ENCODE data around the gene PRR35. TPM values are rescaled to one million over a fixed set of nuclear protein-coding genes. Genes with fewer than 3 reads are reported as not detected.

The PRR35 gene
- total and polyA plus RNA-seq, 2 donors (not counting 3 experiments of a cell fraction or from before 2014, with no cell fraction given) = not detected

DNA sequence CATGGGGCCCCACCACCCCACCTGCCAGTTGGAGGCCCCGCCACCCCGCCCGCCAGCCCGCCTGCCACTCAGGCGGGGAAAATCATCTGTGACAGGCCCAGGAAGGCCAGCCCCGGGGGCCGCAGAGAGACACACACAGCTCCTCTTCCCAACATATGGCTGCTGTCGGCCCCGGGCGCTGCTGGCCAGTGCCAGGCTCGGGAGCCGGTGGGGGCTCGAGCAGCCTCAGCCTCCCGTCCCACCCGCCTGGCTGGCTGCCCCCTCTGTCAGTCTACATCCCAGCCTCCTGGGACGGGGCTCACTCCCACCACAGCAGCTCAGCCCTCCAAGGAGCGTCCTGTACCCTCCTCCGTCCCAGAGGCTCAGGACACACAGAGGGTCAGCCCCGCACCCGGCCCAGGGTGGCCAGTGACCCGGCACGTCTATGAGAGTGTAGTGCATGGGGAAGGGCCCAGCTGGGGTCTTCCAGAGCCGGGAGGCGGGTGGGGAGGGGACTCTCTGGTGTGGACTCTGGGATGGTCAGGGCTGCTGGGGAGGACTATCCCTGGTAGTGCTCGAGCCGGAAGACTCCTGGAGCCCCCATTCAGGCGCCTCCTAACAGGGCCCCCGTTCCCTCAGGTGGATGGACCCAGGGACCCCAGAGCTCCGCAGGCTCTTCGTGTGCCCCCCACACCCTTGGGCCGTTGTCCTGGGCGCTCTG, 3.6 kb upstream of the PRR35 start:
- TF ChIP-seq EZH2 (IDR thresholded peaks at IDR 0.05; ENCODE audit: borderline replicate concordance, low read depth, low read length, severe bottlenecking) (no peak), GATA2 (IDR thresholded peaks at IDR 0.05; ENCODE audit: insufficient read depth, insufficient read length, low read depth, low read length) (no peak), CTCF (IDR thresholded peaks at IDR 0.05; ENCODE audit: extremely low read depth in 1 of 2, insufficient read depth in 1 of 2, low read depth in 1 of 2, low read length in 2 of 2) (no peak), POLR2A (IDR thresholded peaks at IDR 0.05; ENCODE audit: low read depth, low read length) (no peak), FOS (IDR thresholded peaks at IDR 0.05; ENCODE audit: borderline replicate concordance, insufficient read depth, low read length) (no peak), JUN (IDR thresholded peaks at IDR 0.05; ENCODE audit: borderline replicate concordance, insufficient read depth, insufficient read length, low read depth) (no peak), MYC (IDR thresholded peaks at IDR 0.05; ENCODE audit: low read depth, low read length) (no peak), POLR2AphosphoS5 (IDR thresholded peaks at IDR 0.05; ENCODE audit: insufficient read depth, low read depth, low read length) (no peak)
- TF ChIP-seq, protein P1, sequence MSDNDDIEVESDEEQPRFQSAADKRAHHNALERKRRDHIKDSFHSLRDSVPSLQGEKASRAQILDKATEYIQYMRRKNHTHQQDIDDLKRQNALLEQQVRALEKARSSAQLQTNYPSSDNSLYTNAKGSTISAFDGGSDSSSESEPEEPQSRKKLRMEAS (IDR thresholded peaks at IDR 0.05; ENCODE audit: insufficient read depth, insufficient read length) = no peak
- intact Hi-C loops (cut with micrococcal nuclease) = no loop called here

More for the DNA sequence above, 3.6 kb upstream of the PRR35 start:
- Histone ChIP-seq H3K4me2 (ENCODE audit: insufficient read depth, low read length) (no peak overlapping the region), H3K36me3 (ENCODE audit: control insufficient read depth in 2 of 2, extremely low read depth in 1 of 2, insufficient read depth in 2 of 2, low read length in 2 of 2) (peaks cover 0 to 2% of the 10 kb centered on the region in 2 experiments), H3K9me1 (replicated peaks; ENCODE audit: control insufficient read depth, extremely low read depth, insufficient read depth, low read length) (no peaks in the 10 kb centered on the region), H2AFZ (ENCODE audit: low read depth, low read length) (no peak overlapping the region), H3K27me3 (ENCODE audit: control insufficient read depth in 2 of 2, insufficient read depth in 2 of 2, low read length in 2 of 2) (peaks cover 12 to 19% of the 10 kb centered on the region in 2 experiments), H3K9ac (replicated peaks; ENCODE audit: extremely low read depth, insufficient read depth, low read length) (no peak overlapping the region), H4K20me1 (replicated peaks; ENCODE audit: control insufficient read depth, extremely low read depth, insufficient read depth, low read length) (no peaks in the 10 kb centered on the region), H3K27ac (ENCODE audit: insufficient read depth, low read depth, low read length) (no peak overlapping the region), H3K9me3 (replicated peaks; ENCODE audit: control insufficient read depth, insufficient read depth, low read length) (no peaks in the 10 kb centered on the region), H3K79me2 (ENCODE audit: control insufficient read depth, insufficient read depth, low read length) (no peaks in the 10 kb centered on the region), H3K4me1 (ENCODE audit: control insufficient read depth, extremely low read depth, insufficient read depth, low read length) (peaks cover 6% of the 10 kb centered on the region), H3K4me3 (replicated peaks in 1 of 3; ENCODE audit: insufficient read depth in 1 of 3, low read depth in 1 of 3, low read length in 3 of 3) (no peak overlapping the region)
- no peak for FAIRE-seq
- dilution Hi-C loops (cut with MboI; ENCODE audit: extremely low pct_ligation_motif_present, low sequenced_read_pairs) = no loop called here
- BruUV-seq (replicated peaks) = no TSS peak
- CTCF ChIA-PET = interaction anchor here (2.8 kb wide), 1 partner anchor 10 kb away, joined by 9 read pairs; the partner anchor contains the start of gene NHLRC4
- POLR2A ChIA-PET = no interaction called here
- DNase-seq (ENCODE audit: low read depth, low spot score) = no peak

Measured in endothelial cell of umbilical vein (primary cell).